GM19463 (cell line): ENCODE measurements around the gene AGBL5.
"Not testable (repeated sequence)": the region's sequence is repeated elsewhere in the genome, so short reads cannot be mapped to it uniquely, and the experiment has no call there.

Experiments used
- ATAC-seq: cut with Tn5 transposase; IDR thresholded peaks from one replicate; pipeline ENCODE4 v1.9.1; 2021; ENCODE audit warnings: mild to moderate bottlenecking, moderate library complexity; ENCODE audit not compliant: unreplicated experiment

AGBL5 gene

GRCh38 chr2:27115519-27115918 is 64.1 kb downstream of the AGBL5 start:
- no peak for ATAC-seq

- ATAC-seq = no peak
Measured at GRCh38 chr2:27117995-27118524, 66.6 kb downstream of the AGBL5 start.

GRCh38 chr2:27118525-27119329 is 67.3 kb downstream of the AGBL5 start, which contains the start of gene CGREF1:
Gene CGREF1 (minus strand): TSS chr2:27119128. CDS start chr2:27104366, 14,762 bp downstream.
- no peak for ATAC-seq

GRCh38 chr2:27119330-27119670 is 67.8 kb downstream of the AGBL5 start:
- ATAC-seq = not testable (repeated sequence)
